ENCODE data around the gene DIP2A. TPM values are rescaled to one million over a fixed set of nuclear protein-coding genes. Genes with fewer than 3 reads are reported as not detected.
"Not testable (repeated sequence)": the region's sequence is repeated elsewhere in the genome, so short reads cannot be mapped to it uniquely, and the experiment has no call there.

DIP2A gene
- total RNA-seq, 1 donor from 2014 or later = 36.1 TPM

- Mint-ChIP-seq H3K9me3 (no peaks in the 10 kb centered on the region), H3K4me1 (ENCODE audit: low read depth) (peaks cover 32% of the 10 kb centered on the region), H3K36me3 (ENCODE audit: low read depth) (peaks cover 53% of the 10 kb centered on the region), H3K27me3 (ENCODE audit: low read depth) (no peaks in the 10 kb centered on the region), H3K4me3 (ENCODE audit: low read depth) (no peak overlapping the region), H3K27ac (no peak overlapping the region)
- no peak for DNase-seq (ENCODE audit: low spot score)
- intact Hi-C loops (cut with micrococcal nuclease) = no loop called here
Measured at GRCh38 chr21:46503922-46504550, 45.3 kb downstream of the DIP2A start.

GRCh38 chr21:46504666-46505065 lies 46.0 kb downstream of the DIP2A start:
- H3K27ac Mint-ChIP-seq = no peak overlapping the region
- intact Hi-C loops (cut with micrococcal nuclease) = no loop called here
- no peaks in the 10 kb centered on the region for H3K27me3 Mint-ChIP-seq (ENCODE audit: low read depth)
- peaks cover 49% of the 10 kb centered on the region for H3K36me3 Mint-ChIP-seq (ENCODE audit: low read depth)
- H3K4me1 Mint-ChIP-seq (ENCODE audit: low read depth) = peaks cover 27% of the 10 kb centered on the region
- no peak for DNase-seq (ENCODE audit: low spot score)
- H3K9me3 Mint-ChIP-seq = no peaks in the 10 kb centered on the region
- no peak overlapping the region for H3K4me3 Mint-ChIP-seq (ENCODE audit: low read depth)

- H3K36me3 Mint-ChIP-seq (ENCODE audit: low read depth) = peaks cover 64% of the 10 kb centered on the region
- intact Hi-C loops (cut with micrococcal nuclease) = no loop called here
- DNase-seq (ENCODE audit: low spot score) = no peak
- peaks cover 11% of the 10 kb centered on the region for H3K4me1 Mint-ChIP-seq (ENCODE audit: low read depth)
- no peak overlapping the region for H3K27ac Mint-ChIP-seq
- H3K9me3 Mint-ChIP-seq = no peaks in the 10 kb centered on the region
- no peak overlapping the region for H3K4me3 Mint-ChIP-seq (ENCODE audit: low read depth)
- no peaks in the 10 kb centered on the region for H3K27me3 Mint-ChIP-seq (ENCODE audit: low read depth)
Measured at GRCh38 chr21:46507562-46507961, 48.9 kb downstream of the DIP2A start.

GRCh38 chr21:46509741-46510502 lies 51.2 kb downstream of the DIP2A start:
- Mint-ChIP-seq H3K4me1 (ENCODE audit: low read depth) (peaks cover 3% of the 10 kb centered on the region), H3K27me3 (ENCODE audit: low read depth) (no peaks in the 10 kb centered on the region), H3K4me3 (ENCODE audit: low read depth) (no peak overlapping the region), H3K27ac (no peak overlapping the region), H3K9me3 (no peaks in the 10 kb centered on the region), H3K36me3 (ENCODE audit: low read depth) (peaks cover 56% of the 10 kb centered on the region)
- intact Hi-C loops (cut with micrococcal nuclease) = no loop called here
- DNase-seq (ENCODE audit: low spot score) = no peak

GRCh38 chr21:46515109-46515508 lies 56.4 kb downstream of the DIP2A start:
- DNase-seq (ENCODE audit: low spot score) = no peak
- Mint-ChIP-seq H3K36me3 (ENCODE audit: low read depth) (peaks cover 69% of the 10 kb centered on the region), H3K4me3 (ENCODE audit: low read depth) (no peak overlapping the region), H3K27me3 (ENCODE audit: low read depth) (no peaks in the 10 kb centered on the region), H3K9me3 (no peaks in the 10 kb centered on the region), H3K4me1 (ENCODE audit: low read depth) (no peaks in the 10 kb centered on the region), H3K27ac (no peak overlapping the region)
- intact Hi-C loops (cut with micrococcal nuclease) = no loop called here

- no peak overlapping the region for H3K27ac Mint-ChIP-seq
- H3K27me3 Mint-ChIP-seq (ENCODE audit: low read depth) = no peaks in the 10 kb centered on the region
- DNase-seq (ENCODE audit: low spot score) = no peak
- H3K36me3 Mint-ChIP-seq (ENCODE audit: low read depth) = peaks cover 67% of the 10 kb centered on the region
- no peaks in the 10 kb centered on the region for H3K4me1 Mint-ChIP-seq (ENCODE audit: low read depth)
- no peak overlapping the region for H3K4me3 Mint-ChIP-seq (ENCODE audit: low read depth)
- intact Hi-C loops (cut with micrococcal nuclease) = no loop called here
- H3K9me3 Mint-ChIP-seq = no peaks in the 10 kb centered on the region
Measured at GRCh38 chr21:46516068-46516467, 57.4 kb downstream of the DIP2A start.

GRCh38 chr21:46517361-46517760 lies 58.7 kb downstream of the DIP2A start:
- no peaks in the 10 kb centered on the region for H3K9me3 Mint-ChIP-seq
- no peak for DNase-seq (ENCODE audit: low spot score)
- intact Hi-C loops (cut with micrococcal nuclease) = no loop called here
- no peak overlapping the region for H3K27ac Mint-ChIP-seq
- no peak overlapping the region for H3K4me3 Mint-ChIP-seq (ENCODE audit: low read depth)
- no peaks in the 10 kb centered on the region for H3K27me3 Mint-ChIP-seq (ENCODE audit: low read depth)
- H3K36me3 Mint-ChIP-seq (ENCODE audit: low read depth) = peaks cover 63% of the 10 kb centered on the region
- H3K4me1 Mint-ChIP-seq (ENCODE audit: low read depth) = no peaks in the 10 kb centered on the region

- no peaks in the 10 kb centered on the region for H3K27me3 Mint-ChIP-seq (ENCODE audit: low read depth)
- peaks cover 51% of the 10 kb centered on the region for H3K36me3 Mint-ChIP-seq (ENCODE audit: low read depth)
- intact Hi-C loops (cut with micrococcal nuclease) = no loop called here
- H3K9me3 Mint-ChIP-seq = no peaks in the 10 kb centered on the region
- no peak overlapping the region for H3K4me3 Mint-ChIP-seq (ENCODE audit: low read depth)
- H3K4me1 Mint-ChIP-seq (ENCODE audit: low read depth) = no peaks in the 10 kb centered on the region
- no peak for DNase-seq (ENCODE audit: low spot score)
- no peak overlapping the region for H3K27ac Mint-ChIP-seq
Measured at GRCh38 chr21:46518983-46519583, 60.4 kb downstream of the DIP2A start.

- H3K9me3 Mint-ChIP-seq; H3K27me3 Mint-ChIP-seq (ENCODE audit: low read depth); H3K27ac Mint-ChIP-seq; DNase-seq (ENCODE audit: low spot score); H3K4me1 Mint-ChIP-seq (ENCODE audit: low read depth); intact Hi-C loops (cut with micrococcal nuclease); H3K4me3 Mint-ChIP-seq (ENCODE audit: low read depth): not testable (repeated sequence)
- peaks cover 15% of the 10 kb centered on the region for H3K36me3 Mint-ChIP-seq (ENCODE audit: low read depth)
Measured at GRCh38 chr21:46527393-46527792, 68.7 kb downstream of the DIP2A start.

GRCh38 chr21:46527801-46528200 lies 69.1 kb downstream of the DIP2A start:
- Mint-ChIP-seq H3K36me3 (ENCODE audit: low read depth) (peaks cover 17% of the 10 kb centered on the region), H3K27me3 (ENCODE audit: low read depth) (no peaks in the 10 kb centered on the region), H3K4me3 (ENCODE audit: low read depth) (no peak overlapping the region), H3K4me1 (ENCODE audit: low read depth) (peaks cover 8% of the 10 kb centered on the region), H3K9me3 (no peaks in the 10 kb centered on the region), H3K27ac (no peak overlapping the region)
- no peak for DNase-seq (ENCODE audit: low spot score)
- intact Hi-C loops (cut with micrococcal nuclease) = no loop called here

GRCh38 chr21:46532080-46532479 lies 73.4 kb downstream of the DIP2A start:
- no peak overlapping the region for H3K4me3 Mint-ChIP-seq (ENCODE audit: low read depth)
- H3K27me3 Mint-ChIP-seq (ENCODE audit: low read depth) = no peaks in the 10 kb centered on the region
- no peak for DNase-seq (ENCODE audit: low spot score)
- H3K27ac Mint-ChIP-seq = no peak overlapping the region
- peaks cover 33% of the 10 kb centered on the region for H3K36me3 Mint-ChIP-seq (ENCODE audit: low read depth)
- H3K4me1 Mint-ChIP-seq (ENCODE audit: low read depth) = peaks cover 2% of the 10 kb centered on the region
- intact Hi-C loops (cut with micrococcal nuclease) = no loop called here
- no peaks in the 10 kb centered on the region for H3K9me3 Mint-ChIP-seq

GRCh38 chr21:46537026-46537425 lies 78.3 kb downstream of the DIP2A start:
- H3K4me1 Mint-ChIP-seq (ENCODE audit: low read depth) = peaks cover 11% of the 10 kb centered on the region
- no peaks in the 10 kb centered on the region for H3K27me3 Mint-ChIP-seq (ENCODE audit: low read depth)
- no peak for DNase-seq (ENCODE audit: low spot score)
- H3K4me3 Mint-ChIP-seq (ENCODE audit: low read depth) = no peak overlapping the region
- intact Hi-C loops (cut with micrococcal nuclease) = no loop called here
- no peaks in the 10 kb centered on the region for H3K9me3 Mint-ChIP-seq
- peaks cover 52% of the 10 kb centered on the region for H3K36me3 Mint-ChIP-seq (ENCODE audit: low read depth)
- H3K27ac Mint-ChIP-seq = no peak overlapping the region

GRCh38 chr21:46538262-46538661 lies 79.6 kb downstream of the DIP2A start:
- DNase-seq (ENCODE audit: low spot score) = no peak
- peaks cover 11% of the 10 kb centered on the region for H3K4me1 Mint-ChIP-seq (ENCODE audit: low read depth)
- H3K27me3 Mint-ChIP-seq (ENCODE audit: low read depth) = no peaks in the 10 kb centered on the region
- H3K9me3 Mint-ChIP-seq = no peaks in the 10 kb centered on the region
- H3K4me3 Mint-ChIP-seq (ENCODE audit: low read depth) = no peak overlapping the region
- intact Hi-C loops (cut with micrococcal nuclease) = no loop called here
- H3K27ac Mint-ChIP-seq = no peak overlapping the region
- peaks cover 49% of the 10 kb centered on the region for H3K36me3 Mint-ChIP-seq (ENCODE audit: low read depth)
